DND-41 (cell line): ENCODE measurements around the gene NOS1AP.

Experiments
- ATAC-seq: fragments of 200-7000 bp; cut with Tn5 transposase; 3 replicates; pipeline ENCODE4 v1.9.1; 2021; ENCODE audit warnings: low read depth; ENCODE audit not compliant: insufficient read depth
- DNase-seq: peaks from one replicate; pipeline ENCODE4 v3.0.0-alpha.2; 2020
- H2AFZ ChIP-seq: 2 replicates; pipeline ENCODE4 v1.6.0; 2012; ENCODE audit warnings: low read depth, low read length
- H3K27ac ChIP-seq: 2 replicates; pipeline ENCODE4 v1.5.1; 2012; ENCODE audit warnings: low read length, inconsistent platforms
- H3K27me3 ChIP-seq: fragments of 200-600 bp; sonication (generic); 2 replicates; pipeline ENCODE4 v1.6.0; 2012; ENCODE audit warnings: low read length, mild to moderate bottlenecking, inconsistent platforms; ENCODE audit not compliant: insufficient read depth, poor library complexity
- H3K36me3 ChIP-seq: 2 replicates; pipeline ENCODE4 v1.5.1; 2012; ENCODE audit warnings: low read length, inconsistent platforms; ENCODE audit not compliant: insufficient read depth
- H3K4me1 ChIP-seq: 2 replicates; pipeline ENCODE4 v1.5.1; 2012; ENCODE audit warnings: mild to moderate bottlenecking, low read length; ENCODE audit not compliant: insufficient read depth
- H3K4me2 ChIP-seq: 2 replicates; pipeline ENCODE4 v1.6.0; 2012; ENCODE audit warnings: mild to moderate bottlenecking, moderate library complexity, low read length, inconsistent platforms; ENCODE audit not compliant: insufficient read depth
- H3K4me3 ChIP-seq, 2 experiments: fragments of 200-600 bp in 1 of 2; shearing (Covaris generic) in 1 of 2; 2 replicates each; pipeline ENCODE4 v1.5.1; 2012 to 2016; ENCODE audit warnings: inconsistent platforms in 2 of 2, low read length in 2 of 2, mild to moderate bottlenecking in 2 of 2, low read depth in 1 of 2, moderate library complexity in 1 of 2
- H3K79me2 ChIP-seq: 2 replicates; pipeline ENCODE4 v1.6.0; 2012; ENCODE audit warnings: low read length, inconsistent platforms; ENCODE audit not compliant: insufficient read depth
- H3K9ac ChIP-seq: 2 replicates; pipeline ENCODE4 v1.6.0; 2012; ENCODE audit warnings: low read depth, mild to moderate bottlenecking, inconsistent platforms, low read length, moderate library complexity
- H3K9me3 ChIP-seq: 2 replicates; pipeline ENCODE4 v1.5.1; 2012; ENCODE audit warnings: low read length, moderate library complexity, mild to moderate bottlenecking, inconsistent platforms; ENCODE audit not compliant: insufficient read depth, severe bottlenecking
- H4K20me1 ChIP-seq: 2 replicates; pipeline ENCODE4 v1.6.0; 2012; ENCODE audit warnings: low read length; ENCODE audit not compliant: insufficient read depth
- EZH2 ChIP-seq: IDR thresholded peaks from 3 replicates; pipeline ENCODE4 v1.6.1; 2012; ENCODE audit warnings: borderline replicate concordance, low read depth, mild to moderate bottlenecking, moderate library complexity, low read length, inconsistent platforms; ENCODE audit not compliant: severe bottlenecking
- TF ChIP-seq, protein P1 (sequence below): IDR thresholded peaks from 2 replicates; pipeline ENCODE4 v1.5.1; 2012; ENCODE audit warnings: borderline replicate concordance, low read length, moderate library complexity, mild to moderate bottlenecking; ENCODE audit not compliant: poor library complexity, severe bottlenecking; ENCODE audit errors: extremely low read depth

NOS1AP gene

DNA sequence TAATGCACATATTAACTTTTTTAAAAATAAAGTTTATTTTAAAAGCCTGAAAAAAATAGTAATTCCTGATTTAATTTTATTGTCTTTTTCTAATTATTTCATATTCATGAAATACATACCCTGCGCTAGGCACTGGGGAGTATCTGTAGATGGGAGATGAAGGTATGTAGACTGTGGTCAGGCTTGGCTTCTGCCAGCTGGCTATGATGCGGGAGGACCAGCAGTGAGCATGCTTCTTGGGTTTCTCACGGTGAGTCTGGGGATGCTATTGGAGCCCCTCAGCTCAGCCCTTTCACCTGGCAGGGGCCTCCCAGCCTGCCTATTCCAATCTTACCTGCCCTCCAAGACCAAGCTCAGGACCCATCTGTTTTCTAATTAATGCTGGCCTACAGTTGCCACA, 138.4 kb downstream of the NOS1AP start:
- H3K27ac ChIP-seq, result no peak overlapping the region
- no peak overlapping the region for H3K9ac ChIP-seq
- no peaks in the 10 kb centered on the region for H3K27me3 ChIP-seq
- ATAC-seq (no peak), DNase-seq (no peak)
- no peak overlapping the region for H3K4me2 ChIP-seq
- H3K36me3 ChIP-seq, result no peaks in the 10 kb centered on the region
- H3K4me1 ChIP-seq, result no peaks in the 10 kb centered on the region
- no peaks in the 10 kb centered on the region for H3K79me2 ChIP-seq
- H3K9me3 ChIP-seq, result no peaks in the 10 kb centered on the region
- TF ChIP-seq, protein P1, sequence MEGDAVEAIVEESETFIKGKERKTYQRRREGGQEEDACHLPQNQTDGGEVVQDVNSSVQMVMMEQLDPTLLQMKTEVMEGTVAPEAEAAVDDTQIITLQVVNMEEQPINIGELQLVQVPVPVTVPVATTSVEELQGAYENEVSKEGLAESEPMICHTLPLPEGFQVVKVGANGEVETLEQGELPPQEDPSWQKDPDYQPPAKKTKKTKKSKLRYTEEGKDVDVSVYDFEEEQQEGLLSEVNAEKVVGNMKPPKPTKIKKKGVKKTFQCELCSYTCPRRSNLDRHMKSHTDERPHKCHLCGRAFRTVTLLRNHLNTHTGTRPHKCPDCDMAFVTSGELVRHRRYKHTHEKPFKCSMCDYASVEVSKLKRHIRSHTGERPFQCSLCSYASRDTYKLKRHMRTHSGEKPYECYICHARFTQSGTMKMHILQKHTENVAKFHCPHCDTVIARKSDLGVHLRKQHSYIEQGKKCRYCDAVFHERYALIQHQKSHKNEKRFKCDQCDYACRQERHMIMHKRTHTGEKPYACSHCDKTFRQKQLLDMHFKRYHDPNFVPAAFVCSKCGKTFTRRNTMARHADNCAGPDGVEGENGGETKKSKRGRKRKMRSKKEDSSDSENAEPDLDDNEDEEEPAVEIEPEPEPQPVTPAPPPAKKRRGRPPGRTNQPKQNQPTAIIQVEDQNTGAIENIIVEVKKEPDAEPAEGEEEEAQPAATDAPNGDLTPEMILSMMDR, result no peak
- no peak for TF ChIP-seq EZH2
- H4K20me1 ChIP-seq, result no peaks in the 10 kb centered on the region
- no peak overlapping the region for H2AFZ ChIP-seq
- no peak overlapping the region for H3K4me3 ChIP-seq

DNA sequence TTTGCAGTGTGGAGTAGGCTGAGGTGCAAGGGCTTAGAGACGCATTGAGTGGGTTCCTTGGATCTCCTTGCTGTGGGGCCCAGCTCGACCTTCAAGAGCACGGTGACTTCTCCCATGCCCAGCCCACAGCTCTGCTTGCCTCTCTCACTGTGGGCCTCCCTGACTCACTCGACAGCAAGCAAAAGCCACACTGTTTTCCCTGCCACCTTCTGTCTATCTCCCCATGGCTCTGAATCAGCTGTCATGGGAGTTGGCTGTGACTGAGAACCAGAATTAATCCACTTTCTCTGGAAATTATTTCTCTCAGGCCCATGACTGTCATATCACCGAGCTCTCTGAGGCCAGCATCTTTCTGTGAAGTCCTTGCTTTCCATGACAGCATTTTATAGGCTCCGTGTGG, 140.7 kb downstream of the NOS1AP start:
- TF ChIP-seq, protein P1, result no peak
- no peak for TF ChIP-seq EZH2
- Histone ChIP-seq H3K4me1 (no peaks in the 10 kb centered on the region), H3K27me3 (no peaks in the 10 kb centered on the region), H4K20me1 (no peaks in the 10 kb centered on the region), H3K27ac (no peak overlapping the region), H3K9me3 (no peaks in the 10 kb centered on the region), H2AFZ (no peak overlapping the region), H3K9ac (no peak overlapping the region), H3K4me2 (no peak overlapping the region), H3K4me3 (no peak overlapping the region), H3K79me2 (no peaks in the 10 kb centered on the region), H3K36me3 (no peaks in the 10 kb centered on the region)
- DNase-seq (no peak), ATAC-seq (no peak)

GRCh38 chr1:162212713-162213112, 143.2 kb downstream of the NOS1AP start:
- H3K4me3 ChIP-seq, result no peak overlapping the region
- TF ChIP-seq, protein P1, result no peak
- no peak for TF ChIP-seq EZH2
- H2AFZ ChIP-seq, result no peak overlapping the region
- H3K9ac ChIP-seq, result no peak overlapping the region
- H3K4me1 ChIP-seq, result no peaks in the 10 kb centered on the region
- no peaks in the 10 kb centered on the region for H3K36me3 ChIP-seq
- DNase-seq, result no peak
- no peaks in the 10 kb centered on the region for H3K79me2 ChIP-seq
- no peak for ATAC-seq
- H4K20me1 ChIP-seq, result no peaks in the 10 kb centered on the region
- no peaks in the 10 kb centered on the region for H3K27me3 ChIP-seq
- no peak overlapping the region for H3K27ac ChIP-seq
- no peaks in the 10 kb centered on the region for H3K9me3 ChIP-seq
- H3K4me2 ChIP-seq, result no peak overlapping the region
